ENCODE data around the gene GLIPR2.
A peak's percentile ranks its signal among the peaks of the same experiment; 100 is the strongest.
"Not testable (repeated sequence)": the region's sequence is repeated elsewhere in the genome, so short reads cannot be mapped to it uniquely, and the experiment has no call there.

The GLIPR2 gene

DNA sequence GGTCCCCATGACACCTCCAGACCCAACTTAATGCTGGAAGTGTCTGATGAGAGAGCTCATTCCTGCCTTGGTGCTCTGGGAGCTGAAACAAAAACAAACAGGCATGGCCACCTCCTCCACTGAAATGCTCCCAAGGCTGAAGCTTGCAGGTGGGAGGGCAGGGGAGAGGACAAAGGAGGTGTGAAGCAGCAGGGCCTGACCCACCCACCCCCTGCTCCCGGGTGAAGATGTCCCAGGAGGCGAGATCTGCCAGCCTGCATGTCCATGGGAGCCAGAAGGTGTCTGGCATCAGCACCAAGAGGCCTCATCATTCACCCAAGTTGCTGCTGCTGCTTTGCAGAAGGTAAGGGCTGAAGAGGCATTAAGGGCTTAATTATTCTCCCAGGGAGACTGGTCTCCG lies 28.5 kb downstream of the GLIPR2 start:
- no peak for DNase-seq

DNA sequence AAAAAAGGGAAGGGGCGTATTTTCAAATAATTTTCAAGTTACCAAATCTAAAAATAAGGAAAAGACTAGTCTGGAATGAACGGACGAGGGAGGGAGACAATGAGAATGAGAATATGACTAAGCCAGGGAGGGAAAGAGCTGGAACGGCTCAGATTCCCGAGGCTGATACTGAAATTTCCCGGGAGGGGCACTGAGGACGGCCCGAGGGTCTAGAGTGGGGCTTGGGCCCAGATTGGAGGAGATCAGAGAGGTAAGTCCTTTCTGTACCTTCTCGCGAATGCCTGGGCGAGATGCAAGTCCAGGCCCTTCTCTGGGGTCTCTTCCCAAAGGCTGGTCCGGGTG lies 29.3 kb downstream of the GLIPR2 start:
- no peak for DNase-seq

DNA sequence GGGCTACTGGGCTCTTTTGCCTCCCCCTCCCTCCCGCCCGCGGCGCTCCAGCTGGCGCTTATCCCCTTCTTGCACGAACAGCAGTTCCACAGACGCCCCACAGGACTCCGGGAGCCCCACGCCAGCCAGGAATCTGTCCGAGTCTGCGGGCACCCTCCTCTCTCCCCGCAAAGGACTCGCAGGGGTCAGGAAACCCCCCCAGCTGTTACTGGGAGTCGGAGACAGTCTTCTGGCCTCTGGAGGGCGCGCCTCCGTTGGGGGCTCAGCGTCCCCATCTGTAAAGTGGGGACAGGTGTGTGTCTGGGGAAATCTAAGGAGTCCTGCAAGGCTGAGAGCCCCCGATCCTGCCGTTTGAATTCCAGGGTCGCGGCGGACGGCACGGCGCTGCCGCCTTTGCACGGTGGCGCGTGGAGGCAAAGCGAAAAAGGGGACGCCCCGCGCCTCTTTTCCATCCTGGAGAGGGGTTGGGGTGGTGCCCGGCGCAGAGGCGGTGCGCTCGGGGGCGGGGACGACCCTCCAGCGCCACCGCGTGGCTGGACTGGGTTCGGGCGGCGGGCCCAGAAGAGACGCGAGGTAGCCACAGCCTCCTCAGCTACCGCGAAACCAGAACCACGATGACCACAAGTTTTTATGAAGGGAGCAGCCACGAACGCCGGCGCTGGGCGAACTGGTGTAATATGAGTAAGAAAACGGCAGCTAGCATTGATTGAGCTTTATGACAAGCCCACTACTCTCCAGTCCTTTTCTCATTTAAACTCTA lies 29.8 kb downstream of the GLIPR2 start:
- peak; percentile 84 to 87 for DNase-seq

DNA sequence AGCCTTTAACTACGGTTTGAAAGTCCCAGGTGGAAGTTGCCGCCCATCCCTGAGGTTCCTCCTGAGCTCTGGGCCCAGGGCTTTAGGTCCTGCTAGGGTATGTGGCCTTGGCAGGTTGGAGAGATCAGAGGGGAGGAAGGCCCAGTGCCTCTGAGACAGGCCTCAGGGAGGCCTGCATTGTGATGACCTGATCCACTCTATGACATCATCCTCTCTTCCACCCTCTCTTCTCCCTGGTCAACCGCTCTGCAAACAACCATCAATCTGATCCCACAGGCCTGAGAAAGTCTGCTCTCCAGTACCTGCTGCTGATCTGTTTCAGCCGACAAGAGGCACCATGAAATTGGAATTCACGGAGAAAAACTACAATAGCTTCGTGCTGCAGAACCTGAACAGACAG lies 32.6 kb downstream of the GLIPR2 start, which contains the start of gene CCIN:
TSS of gene CCIN (plus strand) at position 223 of the 400 bp plus-strand sequence. CDS start at position 338, 115 bp downstream.
- DNase-seq, result no peak

DNA sequence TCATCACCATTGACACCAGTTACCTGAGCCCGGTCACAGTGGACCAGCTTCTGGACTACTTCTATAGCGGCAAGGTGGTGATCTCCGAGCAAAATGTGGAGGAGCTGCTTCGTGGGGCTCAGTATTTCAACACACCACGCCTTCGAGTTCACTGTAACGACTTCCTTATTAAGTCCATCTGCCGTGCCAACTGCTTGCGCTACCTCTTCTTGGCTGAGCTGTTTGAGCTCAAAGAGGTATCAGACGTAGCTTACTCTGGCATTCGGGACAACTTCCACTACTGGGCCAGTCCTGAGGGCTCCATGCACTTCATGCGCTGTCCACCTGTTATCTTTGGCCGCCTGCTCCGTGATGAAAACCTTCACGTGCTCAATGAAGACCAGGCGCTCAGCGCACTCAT lies 33.2 kb downstream of the GLIPR2 start:
- no peak for DNase-seq

DNA sequence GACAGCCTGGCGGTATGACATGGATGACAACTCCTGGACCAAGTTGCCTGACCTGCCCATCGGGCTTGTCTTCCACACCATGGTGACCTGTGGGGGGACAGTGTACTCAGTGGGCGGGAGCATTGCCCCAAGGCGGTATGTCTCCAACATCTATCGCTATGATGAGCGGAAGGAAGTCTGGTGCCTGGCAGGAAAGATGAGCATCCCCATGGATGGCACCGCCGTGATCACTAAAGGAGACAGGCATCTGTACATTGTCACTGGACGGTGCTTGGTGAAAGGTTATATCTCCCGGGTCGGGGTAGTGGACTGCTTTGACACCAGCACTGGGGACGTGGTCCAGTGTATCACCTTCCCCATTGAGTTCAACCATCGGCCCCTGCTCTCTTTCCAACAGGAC lies 34.0 kb downstream of the GLIPR2 start:
- DNase-seq, result no peak

DNA sequence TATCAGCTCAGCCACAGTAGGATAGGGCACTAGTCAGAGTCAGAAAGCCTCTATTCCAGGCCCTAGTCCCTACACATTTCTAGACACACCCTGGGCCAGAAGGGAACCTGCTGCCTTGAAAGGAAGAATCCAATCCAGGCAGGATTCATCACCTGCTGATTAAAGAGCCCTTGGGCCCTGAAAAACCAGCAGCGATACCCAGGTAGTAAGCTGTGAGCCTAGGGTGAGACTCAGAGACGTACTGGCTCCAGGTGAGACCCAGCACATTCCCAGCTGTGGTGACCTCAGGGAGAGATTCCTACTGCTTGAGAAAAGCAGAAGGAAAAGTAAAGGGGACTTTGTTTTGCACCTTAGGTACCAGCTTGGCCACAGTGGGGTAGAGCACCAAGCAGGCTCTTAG lies 37.3 kb downstream of the GLIPR2 start:
- DNase-seq, result no peak

DNA sequence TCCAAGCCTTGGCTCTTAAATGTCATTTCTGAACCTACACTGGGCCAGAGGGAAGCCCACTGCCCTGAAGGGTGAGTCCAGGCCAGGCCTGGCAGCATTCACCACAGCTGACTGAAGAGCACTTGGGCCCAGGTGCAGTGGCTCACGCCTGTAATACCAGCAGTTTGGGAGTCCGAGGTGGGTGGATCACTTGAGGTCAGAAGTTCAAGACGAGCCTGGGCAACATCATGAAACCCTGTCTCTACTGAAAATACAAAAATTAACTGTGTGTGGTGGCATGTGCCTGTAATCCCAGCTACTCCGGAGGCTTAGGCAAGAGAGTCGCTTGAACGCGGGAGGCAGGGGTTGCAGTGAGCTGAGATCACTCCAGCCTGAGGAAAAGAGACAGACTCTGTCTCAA lies 37.7 kb downstream of the GLIPR2 start:
- no peak for DNase-seq

DNA sequence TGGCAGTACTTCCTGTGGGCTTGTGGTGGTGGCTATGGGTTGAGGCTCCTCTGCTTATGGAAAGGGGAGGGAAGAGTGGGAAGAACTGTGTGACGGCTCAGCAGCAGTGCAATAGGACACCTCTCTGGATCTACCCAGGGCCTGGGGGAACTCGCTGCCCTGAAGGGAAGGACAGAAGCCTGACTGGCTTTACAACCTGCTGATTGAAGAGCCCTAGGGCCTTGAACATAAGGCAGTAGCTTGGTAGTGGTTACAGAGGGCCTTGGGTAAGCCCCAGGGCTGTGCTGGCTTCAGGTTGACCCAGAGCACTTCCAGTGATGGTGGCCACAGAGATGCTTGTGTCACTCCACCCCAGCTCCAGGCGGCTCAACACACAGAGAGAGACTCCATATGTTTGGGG lies 38.2 kb downstream of the GLIPR2 start:
- no peak for DNase-seq

DNA sequence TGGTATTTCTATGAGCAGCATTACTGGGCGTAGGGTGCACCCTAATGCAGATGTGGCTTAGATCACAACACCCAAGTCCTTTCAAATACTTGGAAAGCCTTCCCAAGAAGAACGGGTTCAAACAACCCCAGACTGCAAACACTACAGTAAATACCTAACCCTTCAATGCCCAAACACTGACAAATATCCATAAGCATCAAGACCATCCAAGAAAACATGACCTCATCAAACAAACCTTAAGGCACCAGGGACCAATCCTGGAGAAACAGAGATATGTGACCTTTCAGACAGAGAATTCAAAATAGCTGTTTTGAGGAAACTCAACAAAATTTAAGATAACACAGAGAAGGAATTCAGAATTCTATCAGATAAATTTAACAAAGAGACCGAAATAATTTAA lies 38.7 kb downstream of the GLIPR2 start:
- DNase-seq, result not testable (repeated sequence)

DNA sequence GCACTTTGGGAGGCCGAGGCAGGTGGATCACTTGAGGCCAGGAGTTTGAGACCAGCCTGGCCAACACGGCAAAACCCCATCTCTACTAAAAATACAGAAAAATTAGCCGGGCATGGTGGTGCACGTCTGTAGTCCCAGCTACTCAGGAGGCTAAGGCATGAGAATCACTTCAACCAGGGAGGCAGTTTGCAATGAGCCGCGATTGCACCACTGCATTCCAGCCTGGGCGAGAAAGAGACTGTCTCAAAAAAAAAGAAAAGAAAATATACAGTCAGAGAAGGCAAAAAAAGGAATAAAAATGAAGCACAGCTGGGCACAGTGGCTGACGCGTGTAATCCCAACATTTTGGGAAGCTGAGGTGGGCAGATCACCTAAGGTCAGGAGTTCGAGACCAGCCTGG lies 40.0 kb downstream of the GLIPR2 start:
- DNase-seq, result not testable (repeated sequence)

DNA sequence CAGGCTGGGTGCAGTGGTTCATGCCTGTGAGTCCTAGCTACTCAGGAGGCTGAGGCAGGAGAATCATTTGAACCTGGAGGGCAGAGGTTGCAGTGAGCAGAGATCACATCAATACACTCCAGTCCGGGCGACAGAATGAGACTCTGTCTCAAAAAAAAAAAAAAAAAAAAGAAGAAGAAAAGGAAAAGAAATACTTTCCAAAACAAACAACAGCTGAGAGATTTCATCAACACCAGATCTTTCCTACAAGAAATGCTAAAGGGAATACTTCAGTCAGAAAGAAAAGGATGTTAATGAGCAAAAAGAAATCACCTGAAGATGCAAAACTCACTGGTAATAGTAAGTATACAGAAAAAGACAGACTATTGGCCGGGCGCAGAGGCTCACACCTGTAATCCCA lies 41.0 kb downstream of the GLIPR2 start:
- no peak for DNase-seq

DNA sequence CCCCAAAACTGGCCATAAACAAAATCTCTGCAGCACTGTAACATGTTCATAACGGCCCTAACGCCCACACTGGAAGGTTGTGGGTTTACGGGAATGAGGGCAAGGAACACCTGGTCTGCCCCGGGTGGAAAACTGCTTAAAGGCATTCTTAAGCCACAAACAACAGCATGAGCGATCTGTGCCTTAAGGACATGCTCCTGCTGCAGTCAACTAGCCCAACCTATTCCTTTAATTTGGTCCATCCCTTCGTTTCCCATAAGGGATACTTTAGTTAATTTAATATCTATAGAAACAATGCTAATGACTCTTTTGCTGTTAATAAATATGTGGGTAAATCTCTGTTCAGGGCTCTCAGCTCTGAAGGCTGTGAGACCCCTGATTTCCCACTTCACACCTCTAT lies 43.7 kb downstream of the GLIPR2 start:
- not testable (repeated sequence) for DNase-seq

DNA sequence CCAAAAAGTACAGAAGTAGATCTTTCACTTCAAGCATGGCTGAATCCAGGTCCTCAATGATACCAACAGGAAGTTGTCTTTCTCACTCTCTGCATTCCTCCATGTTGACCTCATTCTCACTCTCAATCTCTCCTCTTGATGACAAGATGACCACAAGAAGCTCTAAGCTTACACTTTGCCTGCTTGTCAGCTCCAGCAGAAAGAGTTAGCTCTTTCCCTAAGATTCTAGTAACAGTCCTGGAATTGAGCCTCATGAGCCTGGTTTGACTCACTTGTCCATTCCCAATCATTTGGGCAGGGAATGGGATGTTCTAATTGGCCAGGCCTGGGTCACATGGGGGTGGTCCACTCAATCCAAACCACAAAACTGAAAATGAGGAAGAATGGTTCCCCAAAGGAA lies 50.9 kb downstream of the GLIPR2 start:
- no peak for DNase-seq

DNA sequence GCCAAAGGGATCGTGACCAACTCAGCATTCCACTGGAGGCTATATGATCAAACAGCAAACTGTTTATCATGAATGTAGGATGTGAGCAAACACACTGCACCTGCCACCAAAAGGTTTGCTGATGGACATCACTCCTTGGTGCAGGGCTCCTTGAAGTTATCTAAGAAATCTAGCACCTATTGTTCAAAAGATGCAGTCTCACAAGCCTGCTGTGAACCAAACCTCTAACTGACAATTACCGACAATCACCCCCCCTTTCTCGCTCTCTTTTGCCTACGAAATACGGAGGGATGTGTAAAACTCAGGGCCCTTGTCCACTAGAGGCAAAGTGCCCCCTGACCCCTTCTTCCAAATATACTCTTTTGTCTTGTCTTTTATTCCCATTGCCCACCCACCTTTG lies 51.7 kb downstream of the GLIPR2 start:
- DNase-seq, result no peak

DNA sequence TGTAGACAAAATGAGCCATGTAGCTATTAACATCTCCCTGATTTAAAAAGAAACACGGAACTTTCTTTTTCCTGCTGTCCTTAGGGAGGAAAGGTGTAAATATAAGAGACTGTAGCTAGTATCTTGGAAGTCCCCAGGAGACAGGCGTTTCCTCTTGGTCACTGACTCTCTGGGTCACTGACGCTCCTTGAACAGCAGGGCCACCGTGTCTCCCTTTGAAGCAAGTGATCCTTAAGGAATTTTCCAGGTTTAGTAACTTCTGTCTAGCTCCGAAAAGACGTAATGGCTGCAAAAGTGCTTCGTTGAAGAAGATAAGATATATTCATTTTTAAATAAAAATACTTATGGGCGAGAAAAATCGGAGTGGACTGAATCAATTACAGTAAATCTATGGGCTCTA lies 53.4 kb downstream of the GLIPR2 start:
- DNase-seq, result no peak

DNA sequence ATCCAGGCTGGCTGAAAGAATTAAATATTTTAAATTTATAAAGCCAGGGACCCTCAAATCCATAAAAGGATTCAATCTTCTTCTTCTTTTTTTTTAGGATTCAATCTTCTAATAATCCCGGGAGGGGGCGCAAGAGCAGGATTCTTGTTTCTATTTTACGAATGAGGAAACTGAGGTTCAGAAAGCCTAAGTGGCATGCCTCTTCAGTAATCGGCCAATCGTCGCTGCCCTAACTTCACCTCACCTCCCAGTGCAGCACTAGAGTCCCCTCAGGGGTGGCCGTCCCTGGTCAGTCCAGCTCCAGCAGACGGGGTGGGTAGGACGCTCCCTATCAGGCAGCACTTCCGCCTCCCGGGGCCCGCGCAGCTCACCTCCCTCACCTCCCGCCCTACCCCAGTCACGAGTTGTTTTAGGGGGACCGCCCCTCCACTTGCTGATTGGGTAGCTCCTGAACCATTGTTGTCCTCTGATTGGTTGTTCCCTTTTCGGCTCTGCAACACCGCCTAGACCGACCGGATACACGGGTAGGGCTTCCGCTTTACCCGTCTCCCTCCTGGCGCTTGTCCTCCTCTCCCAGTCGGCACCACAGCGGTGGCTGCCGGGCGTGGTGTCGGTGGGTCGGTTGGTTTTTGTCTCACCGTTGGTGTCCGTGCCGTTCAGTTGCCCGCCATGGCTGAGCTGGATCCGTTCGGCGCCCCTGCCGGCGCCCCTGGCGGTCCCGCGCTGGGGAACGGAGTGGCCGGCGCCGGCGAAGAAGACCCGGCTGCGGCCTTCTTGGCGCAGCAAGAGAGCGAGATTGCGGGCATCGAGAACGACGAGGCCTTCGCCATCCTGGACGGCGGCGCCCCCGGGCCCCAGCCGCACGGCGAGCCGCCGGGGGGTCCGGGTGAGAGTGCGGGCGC lies 54.1 kb downstream of the GLIPR2 start, which contains the start of gene CLTA:
TSS of gene CLTA (plus strand) at position 534 of the 902 bp plus-strand sequence. CDS start at position 670, 136 bp downstream.
- DNase-seq, result peak; percentile 97 to 98

DNA sequence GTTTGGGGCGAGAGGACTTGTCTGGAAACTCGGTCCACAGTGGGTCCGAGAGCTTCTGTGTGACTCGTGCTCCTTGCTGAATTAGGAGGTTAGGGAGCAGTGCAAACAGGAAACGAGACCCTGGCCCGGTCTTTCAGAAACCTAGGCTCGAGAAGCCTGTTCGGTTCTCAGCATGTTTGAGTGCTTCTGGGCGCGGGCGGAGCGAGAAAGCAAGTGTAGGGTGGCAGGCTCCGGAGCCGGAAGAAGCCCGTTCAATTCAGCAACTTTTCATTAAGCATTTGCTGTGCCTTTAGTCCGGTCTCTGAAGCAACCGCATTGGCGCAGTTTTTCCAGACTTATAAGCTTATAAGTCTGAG lies 54.7 kb downstream of the GLIPR2 start:
- peak; percentile 15 to 39 for DNase-seq

DNA sequence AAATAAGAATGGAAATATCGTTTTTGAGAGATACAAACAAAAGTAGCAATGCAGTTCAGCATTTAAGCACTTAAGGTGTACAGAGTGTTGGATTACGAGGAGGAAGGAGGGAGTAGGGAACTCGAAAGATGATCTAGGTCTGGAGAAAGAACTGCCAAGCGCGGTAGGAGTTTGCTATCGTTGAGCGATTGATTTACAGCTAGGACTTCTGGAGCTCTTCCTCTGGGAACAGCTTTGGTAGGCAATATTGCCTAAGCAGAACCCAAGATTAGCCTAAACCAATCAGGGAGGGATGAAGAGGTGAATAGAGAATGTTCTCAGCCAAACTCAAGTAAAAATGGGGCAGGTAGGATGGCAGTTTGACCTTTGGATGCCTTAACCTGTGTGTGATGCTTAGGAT lies 55.2 kb downstream of the GLIPR2 start:
- DNase-seq, result no peak

DNA sequence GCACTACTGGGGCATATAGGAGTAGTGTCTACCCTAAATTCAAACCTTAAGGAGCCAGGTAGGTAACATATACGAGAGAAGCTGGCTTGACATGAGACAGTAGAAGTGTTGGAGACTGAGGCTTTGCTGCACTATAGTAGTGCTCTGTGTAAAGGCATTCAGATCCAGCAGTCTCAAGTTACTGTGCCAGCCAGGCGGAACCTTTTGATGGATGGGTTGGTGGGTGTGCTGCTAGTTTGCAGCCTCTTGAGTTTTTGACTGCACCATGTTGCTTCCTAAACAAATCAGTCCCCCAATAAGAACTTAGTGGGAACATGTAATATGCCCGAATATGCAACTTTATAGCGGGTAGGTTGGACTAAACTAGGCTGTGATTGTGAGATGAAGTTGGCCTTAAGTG lies 55.7 kb downstream of the GLIPR2 start:
- no peak for DNase-seq

DNA sequence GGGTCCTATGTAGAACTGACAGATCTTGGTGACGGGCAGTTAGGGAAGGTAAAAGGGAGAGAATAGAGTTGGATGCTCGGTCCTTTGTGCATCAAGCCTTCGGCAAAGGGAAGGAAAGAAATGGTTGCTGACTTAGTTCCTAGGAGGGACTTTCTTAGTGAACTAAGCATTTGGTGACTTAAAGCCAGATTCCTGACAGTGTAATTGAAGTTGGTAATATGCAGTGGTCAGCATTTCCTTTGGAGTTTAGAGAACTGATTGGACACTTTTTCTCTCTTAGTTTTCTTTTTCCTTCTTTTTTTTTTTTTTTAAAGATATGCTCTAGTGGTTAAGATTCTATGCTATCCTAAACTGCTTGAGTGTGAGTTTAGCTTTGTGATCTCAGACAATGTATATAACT lies 56.5 kb downstream of the GLIPR2 start:
- DNase-seq, result no peak

DNA sequence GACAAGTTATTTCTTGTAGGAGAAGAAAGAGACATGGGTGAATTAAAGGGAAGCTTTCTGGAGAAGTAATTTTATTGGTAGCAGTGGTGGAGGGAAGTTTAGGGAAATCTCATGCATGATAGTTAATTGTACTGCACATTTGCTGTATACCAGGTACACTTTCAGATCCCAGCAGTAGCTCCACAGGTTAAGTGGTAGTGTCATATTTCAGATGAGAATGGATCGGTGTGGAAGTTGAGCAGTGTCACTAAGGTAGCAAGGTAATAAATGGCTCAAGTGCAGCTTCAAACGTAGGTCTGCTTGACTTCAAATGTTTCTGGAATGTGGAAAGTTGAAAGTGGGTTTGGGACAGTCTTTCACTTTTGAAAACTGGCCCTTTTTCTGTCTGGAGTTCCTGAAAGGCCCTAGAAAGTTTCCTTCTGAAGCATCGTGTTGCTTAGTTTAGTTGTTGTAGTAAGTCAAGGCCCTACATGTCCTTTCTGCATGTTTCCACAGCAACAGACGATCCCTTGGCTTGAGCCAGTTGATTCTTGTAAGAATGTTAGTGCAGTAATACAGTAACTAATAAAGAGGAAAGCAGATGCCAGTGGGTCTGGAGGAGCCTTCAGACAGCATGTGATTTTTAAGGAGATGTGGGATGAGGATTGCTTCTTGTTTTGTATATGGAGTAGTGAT lies 57.9 kb downstream of the GLIPR2 start:
- no peak for DNase-seq

DNA sequence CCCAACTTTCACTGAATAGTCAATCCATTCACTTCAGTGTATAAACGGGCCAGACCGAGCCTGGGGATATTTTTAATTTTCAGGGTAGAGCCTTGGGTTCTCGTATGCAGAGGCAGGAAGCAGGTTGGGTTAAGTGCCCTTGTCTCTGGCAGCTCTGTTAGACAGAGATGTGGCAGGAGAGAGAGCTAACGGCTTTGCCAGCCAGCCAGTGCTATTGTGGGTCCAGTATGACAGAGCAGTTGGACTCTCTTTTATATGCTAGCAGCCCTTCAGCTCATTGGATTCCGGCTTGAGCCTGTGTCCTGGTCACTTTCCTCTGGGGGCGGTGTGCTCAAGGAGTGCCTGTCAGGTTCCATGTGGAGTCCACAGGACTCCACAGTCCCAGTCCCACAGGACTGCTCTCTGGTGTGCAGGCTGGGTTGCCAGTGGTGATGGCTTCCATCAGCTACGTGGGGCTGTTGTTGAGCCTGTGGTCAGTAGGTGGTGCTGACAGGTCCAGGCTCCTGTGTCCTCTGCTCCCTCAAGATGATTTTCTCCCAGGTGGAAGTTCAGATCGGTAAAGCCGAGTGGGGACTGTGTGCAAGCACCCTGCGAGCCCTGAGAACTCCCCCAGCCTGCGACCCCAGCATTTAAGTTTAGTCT lies 68.5 kb downstream of the GLIPR2 start:
- DNase-seq, result no peak
